Upper lobe of left lung (tissue), 6 donors: ENCODE data around the gene ADGRF1. TPM values are rescaled to one million over a fixed set of nuclear protein-coding genes. Genes with fewer than 3 reads are reported as not detected.

Source experiments
- ATAC-seq, 2 donors: fragments of 200-7000 bp; cut with Tn5 transposase; one replicate each; pipeline ENCODE4 v1.9.1; 2022; ENCODE audit warnings: mild to moderate bottlenecking in 2 of 2, moderate library complexity in 2 of 2; ENCODE audit not compliant: low FRiP score in 2 of 2
- DNase-seq, 2 donors: peaks; one replicate each; pipeline ENCODE4 v3.0.0-alpha.2; 2019 to 2020
- H3K27ac ChIP-seq, 4 donors: fragments of 200-600 bp; sonication (generic); one replicate each; pipeline ENCODE4 v1.5.1; 2016 to 2019
- H3K27me3 ChIP-seq, 4 donors: fragments of 200-600 bp; sonication (generic); one replicate each; pipeline ENCODE4 v1.5.1; 2017 to 2019
- H3K36me3 ChIP-seq, 4 donors: fragments of 200-600 bp; sonication (generic); one replicate each; pipeline ENCODE4 v1.5.1; 2016 to 2019
- H3K4me1 ChIP-seq, 4 donors: fragments of 200-600 bp; sonication (generic); one replicate each; pipeline ENCODE4 v1.5.1; 2018 to 2019
- H3K4me3 ChIP-seq, 4 donors: fragments of 200-600 bp; sonication (generic); one replicate each; pipeline ENCODE4 v1.5.1; 2017 to 2019; ENCODE audit warnings: mild to moderate bottlenecking in 2 of 4, moderate library complexity in 1 of 4
- H3K9me3 ChIP-seq, 4 donors: fragments of 200-600 bp; sonication (generic); one replicate each; pipeline ENCODE4 v1.5.1; 2018 to 2019
- CTCF ChIP-seq, 6 experiments: fragments of 450-650 bp in 4 of 6; fragments of 200-600 bp in 2 of 6; sonication (generic) in 2 of 6; IDR thresholded peaks; one replicate each; pipeline ENCODE4 v1.5.1; 2016 to 2019; ENCODE audit warnings: antibody characterized with exemption in 6 of 6
- EP300 ChIP-seq, 4 donors: sonication (generic); formaldehyde crosslinking; IDR thresholded peaks; one replicate each; pipeline ENCODE4 v1.5.1; 2017; ENCODE audit warnings: antibody characterized with exemption in 4 of 4, control low read depth in 2 of 4
- POLR2A ChIP-seq, 4 donors: fragments of 450-650 bp; IDR thresholded peaks; one replicate each; pipeline ENCODE4 v1.5.1; 2016 to 2017; ENCODE audit warnings: antibody characterized with exemption in 4 of 4, mild to moderate bottlenecking in 2 of 4
- POLR2AphosphoS5 ChIP-seq, 2 donors: sonication (generic); formaldehyde crosslinking; IDR thresholded peaks; one replicate each; pipeline ENCODE4 v1.5.1; 2017; ENCODE audit warnings: antibody characterized with exemption in 2 of 2
- WGBS, 2 donors: methylation state at CpG; one replicate each; pipeline ENCODE4 v1.1.5; 2017 to 2018; 5-methylcytosine and 5-hydroxymethylcytosine counted together
- total RNA-seq, 6 donors: library from RNA; depleted of rRNA in 4 of 6; stranded (reverse); fragments of >200 nt in 4 of 6; gene quantifications; one replicate each; pipeline versions ENCODE4 v1.1.0 to v1.2.1, GENCODE V29; 2016 to 2021
- donor health status: DM: no; HTN: no; CAD: no; lungs with moderate emphysema.
- donor health status: DM: no; HTN: yes; CAD: no; lungs with severe emphysema.

The ADGRF1 gene
- total RNA-seq, 6 donors from 2014 or later: 2.3 to 10.3 (median 7.5) TPM

DNA sequence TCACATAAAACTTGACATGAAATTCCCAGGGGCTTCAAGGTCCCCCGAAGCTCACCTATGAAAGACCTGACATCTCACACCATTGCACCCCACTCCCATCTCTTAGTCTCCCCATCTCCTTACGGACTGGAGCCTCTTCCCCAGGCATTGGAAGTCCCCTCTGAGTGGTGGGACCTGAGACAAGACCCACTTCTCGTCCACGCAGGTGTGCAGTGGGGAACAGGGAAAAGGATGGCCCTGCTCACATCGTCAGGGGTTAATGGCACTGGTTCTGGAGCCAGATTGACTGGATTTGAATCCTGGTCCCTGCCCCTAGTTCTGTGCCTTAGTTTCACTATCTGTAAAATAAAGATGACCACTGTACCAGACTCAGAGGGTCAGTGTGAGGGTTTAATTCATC, 15.5 kb downstream of the ADGRF1 start:
- peaks cover 0 to 14% (median 0%) of the 10 kb centered on the region in 4 donors for H3K4me1 ChIP-seq
- 97% methylated on average over 5 of the region's 5 CpGs for WGBS, 2 donors
- no peak overlapping the region for H3K27ac ChIP-seq
- ATAC-seq: no peak
- H3K36me3 ChIP-seq: no peaks in the 10 kb centered on the region
- H3K27me3 ChIP-seq: no peaks in the 10 kb centered on the region
- no peak overlapping the region for H3K4me3 ChIP-seq
- no peak for TF ChIP-seq POLR2A (IDR thresholded peaks at IDR 0.05)
- no peak for TF ChIP-seq POLR2AphosphoS5 (IDR thresholded peaks at IDR 0.05)
- no peak for TF ChIP-seq EP300 (IDR thresholded peaks at IDR 0.05)
- TF ChIP-seq CTCF (IDR thresholded peaks at IDR 0.05): no peak
- H3K9me3 ChIP-seq: no peaks in the 10 kb centered on the region
- no peak for DNase-seq

- ATAC-seq: no peak
- Histone ChIP-seq H3K4me1 (no peaks in the 10 kb centered on the region), H3K4me3 (no peak overlapping the region), H3K9me3 (no peaks in the 10 kb centered on the region), H3K27ac (no peak overlapping the region), H3K27me3 (no peaks in the 10 kb centered on the region), H3K36me3 (no peaks in the 10 kb centered on the region)
- DNase-seq: no peak
- WGBS, 2 donors: 19 to 77% methylated on average over 1 of the region's 1 CpG
- no peak for TF ChIP-seq POLR2AphosphoS5 (IDR thresholded peaks at IDR 0.05)
- TF ChIP-seq EP300 (IDR thresholded peaks at IDR 0.05): no peak
- TF ChIP-seq POLR2A (IDR thresholded peaks at IDR 0.05): no peak
- TF ChIP-seq CTCF (IDR thresholded peaks at IDR 0.05): no peak
These were observed 18.6 kb downstream of the ADGRF1 start for GRCh38 chr6:47023573-47023972.

DNA sequence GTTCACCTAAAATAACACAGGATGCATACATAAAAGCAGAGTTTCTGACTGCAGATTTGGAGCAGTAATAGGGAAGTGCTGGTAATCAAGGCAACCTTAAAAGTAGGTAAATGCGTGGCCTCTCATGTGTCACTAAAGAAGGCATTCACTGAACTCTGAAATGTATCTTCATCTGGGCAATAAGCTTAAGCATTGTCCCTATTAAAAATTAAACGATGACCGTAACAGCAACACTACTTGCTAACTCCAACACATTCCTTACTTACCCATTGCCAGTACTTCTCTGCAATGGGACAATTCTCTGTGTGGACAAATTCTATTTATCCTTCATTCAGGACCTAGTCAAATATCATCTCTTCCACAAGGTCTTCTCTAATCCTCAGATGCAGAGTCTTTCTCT, 19.9 kb downstream of the ADGRF1 start:
- no peak overlapping the region for H3K27ac ChIP-seq
- no peak overlapping the region for H3K4me3 ChIP-seq
- WGBS, 2 donors: 87 to 94% methylated on average over 3 of the region's 3 CpGs
- H3K9me3 ChIP-seq: no peaks in the 10 kb centered on the region
- no peak for ATAC-seq
- H3K4me1 ChIP-seq: no peaks in the 10 kb centered on the region
- no peaks in the 10 kb centered on the region for H3K27me3 ChIP-seq
- TF ChIP-seq POLR2A (IDR thresholded peaks at IDR 0.05) (no peak), POLR2AphosphoS5 (IDR thresholded peaks at IDR 0.05) (no peak), EP300 (IDR thresholded peaks at IDR 0.05) (no peak), CTCF (IDR thresholded peaks at IDR 0.05) (no peak)
- no peaks in the 10 kb centered on the region for H3K36me3 ChIP-seq
- DNase-seq: no peak

GRCh38 chr6:47019941-47020340, 22.2 kb downstream of the ADGRF1 start:
- no peaks in the 10 kb centered on the region for H3K9me3 ChIP-seq
- no peaks in the 10 kb centered on the region for H3K4me1 ChIP-seq
- H3K27ac ChIP-seq: no peak overlapping the region
- no peak overlapping the region for H3K4me3 ChIP-seq
- DNase-seq (no peak), ATAC-seq (no peak)
- H3K27me3 ChIP-seq: no peaks in the 10 kb centered on the region
- TF ChIP-seq POLR2A (IDR thresholded peaks at IDR 0.05) (no peak), CTCF (IDR thresholded peaks at IDR 0.05) (no peak), POLR2AphosphoS5 (IDR thresholded peaks at IDR 0.05) (no peak), EP300 (IDR thresholded peaks at IDR 0.05) (no peak)
- no peaks in the 10 kb centered on the region for H3K36me3 ChIP-seq
- 91 to 96% methylated on average over 5 of the region's 5 CpGs for WGBS, 2 donors

- Histone ChIP-seq H3K36me3 (no peaks in the 10 kb centered on the region), H3K4me1 (no peaks in the 10 kb centered on the region), H3K4me3 (no peak overlapping the region), H3K27me3 (no peaks in the 10 kb centered on the region), H3K9me3 (no peaks in the 10 kb centered on the region), H3K27ac (no peak overlapping the region)
- DNase-seq (no peak), ATAC-seq (no peak)
- TF ChIP-seq CTCF (IDR thresholded peaks at IDR 0.05): no peak
- no peak for TF ChIP-seq POLR2AphosphoS5 (IDR thresholded peaks at IDR 0.05)
- TF ChIP-seq EP300 (IDR thresholded peaks at IDR 0.05): no peak
- no peak for TF ChIP-seq POLR2A (IDR thresholded peaks at IDR 0.05)
- WGBS, 2 donors: 96 to 97% methylated on average over 2 of the region's 2 CpGs
These were observed 25.2 kb downstream of the ADGRF1 start for GRCh38 chr6:47016909-47017308.
